ENCODE results near the gene ABLIM3.

The ABLIM3 gene

DNA sequence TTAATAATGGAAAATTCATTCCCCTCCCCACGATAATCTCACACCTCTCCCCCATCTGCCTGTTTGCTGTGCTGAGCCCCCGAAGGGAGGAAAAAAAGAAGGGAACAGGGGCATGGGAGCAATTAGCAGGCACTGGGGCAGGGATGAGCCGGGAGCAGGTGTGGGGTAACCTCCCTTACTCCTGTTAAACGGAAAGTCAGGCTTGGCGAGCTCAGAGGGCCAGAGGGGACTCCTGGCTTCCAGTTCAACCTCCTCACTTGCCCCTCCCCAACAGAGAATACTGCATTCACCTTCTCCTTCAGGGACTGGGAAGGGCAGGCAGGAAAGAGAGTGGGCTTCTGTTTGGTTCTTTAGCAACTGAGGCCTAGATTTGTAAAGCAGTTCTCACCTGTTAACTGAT, 131.9 kb downstream of the ABLIM3 start:
- Histone ChIP-seq H3K4me1 (ENCODE audit: control insufficient read depth, insufficient read depth, low read length) (peaks cover 4% of the 10 kb centered on the region), H3K36me3 (ENCODE audit: control insufficient read depth, insufficient read depth, low read length) (no peaks in the 10 kb centered on the region), H3K9me3 (ENCODE audit: control insufficient read depth, low read length) (no peaks in the 10 kb centered on the region), H3K4me3 (ENCODE audit: low read length) (no peak overlapping the region), H3K27me3 (ENCODE audit: control insufficient read depth, insufficient read depth, low read length) (peaks cover 34% of the 10 kb centered on the region), H3K9ac (ENCODE audit: low read length) (no peak overlapping the region)

DNA sequence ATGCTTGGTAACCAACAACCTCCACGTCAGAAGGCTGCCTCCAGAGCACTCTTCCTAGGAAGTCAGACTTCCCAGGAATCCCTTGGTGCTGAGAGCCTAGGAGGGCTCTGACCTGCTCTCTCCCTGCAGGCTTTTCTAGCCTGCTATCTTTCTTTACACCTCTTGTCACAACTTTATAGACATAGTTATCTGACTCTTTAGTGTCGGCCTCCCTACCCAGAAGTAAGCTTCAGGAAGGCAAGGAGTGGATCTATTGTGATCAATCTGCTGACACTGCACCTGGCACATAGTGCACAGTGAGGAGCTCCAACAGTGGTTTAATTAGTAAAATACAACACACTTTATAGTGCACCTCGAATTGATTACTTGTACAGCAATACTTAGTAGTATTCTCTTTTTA, 132.7 kb downstream of the ABLIM3 start:
- Histone ChIP-seq H3K36me3 (ENCODE audit: control insufficient read depth, insufficient read depth, low read length) (no peaks in the 10 kb centered on the region), H3K9me3 (ENCODE audit: control insufficient read depth, low read length) (no peaks in the 10 kb centered on the region), H3K9ac (ENCODE audit: low read length) (no peak overlapping the region), H3K4me1 (ENCODE audit: control insufficient read depth, insufficient read depth, low read length) (peaks cover 4% of the 10 kb centered on the region), H3K27me3 (ENCODE audit: control insufficient read depth, insufficient read depth, low read length) (peaks cover 34% of the 10 kb centered on the region), H3K4me3 (ENCODE audit: low read length) (no peak overlapping the region)

DNA sequence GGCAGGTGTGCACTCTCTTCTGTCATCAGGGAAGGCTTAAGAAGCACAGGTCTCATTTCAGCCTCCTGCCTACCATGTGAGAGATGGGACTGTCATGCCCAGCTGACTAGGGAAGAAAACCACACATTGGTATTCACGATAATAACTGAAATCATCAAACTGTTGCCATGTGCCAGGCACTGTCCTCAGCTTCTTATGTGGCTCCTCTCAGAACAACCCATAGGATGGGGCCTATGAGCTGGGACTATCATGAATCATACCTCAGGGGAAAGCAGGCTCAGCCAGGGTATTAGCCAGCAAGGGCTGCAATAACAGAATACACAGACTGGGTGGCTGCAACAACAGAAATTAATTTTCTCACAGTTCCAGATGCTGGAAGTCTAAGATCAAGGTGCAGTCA, 133.6 kb downstream of the ABLIM3 start:
- H3K4me1 ChIP-seq (ENCODE audit: control insufficient read depth, insufficient read depth, low read length): peaks cover 4% of the 10 kb centered on the region
- no peaks in the 10 kb centered on the region for H3K9me3 ChIP-seq (ENCODE audit: control insufficient read depth, low read length)
- peaks cover 34% of the 10 kb centered on the region for H3K27me3 ChIP-seq (ENCODE audit: control insufficient read depth, insufficient read depth, low read length)
- no peak overlapping the region for H3K9ac ChIP-seq (ENCODE audit: low read length)
- H3K36me3 ChIP-seq (ENCODE audit: control insufficient read depth, insufficient read depth, low read length): no peaks in the 10 kb centered on the region
- H3K4me3 ChIP-seq (ENCODE audit: low read length): no peak overlapping the region

DNA sequence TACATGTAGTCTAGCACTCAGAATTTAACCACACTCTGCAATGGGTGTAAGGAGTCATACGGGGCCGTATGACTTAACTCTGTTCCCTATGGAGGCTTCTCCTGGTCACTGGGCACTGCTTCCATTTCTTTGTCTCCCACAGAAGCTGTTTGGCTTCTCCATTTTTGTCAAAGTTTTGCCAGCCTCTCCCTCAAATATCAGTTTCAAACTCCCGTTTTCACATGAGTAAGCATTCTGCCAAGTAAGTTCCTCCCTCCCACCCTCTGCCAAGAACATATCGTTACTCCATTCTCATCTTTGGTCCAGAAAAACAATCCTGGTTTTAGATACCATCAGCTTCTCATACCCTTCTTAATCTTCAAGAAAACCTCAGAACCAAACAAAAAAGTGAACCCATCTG, 136.5 kb downstream of the ABLIM3 start:
- H3K27me3 ChIP-seq (ENCODE audit: control insufficient read depth, insufficient read depth, low read length): peaks cover 13% of the 10 kb centered on the region
- no peaks in the 10 kb centered on the region for H3K9me3 ChIP-seq (ENCODE audit: control insufficient read depth, low read length)
- no peak overlapping the region for H3K9ac ChIP-seq (ENCODE audit: low read length)
- H3K4me1 ChIP-seq (ENCODE audit: control insufficient read depth, insufficient read depth, low read length): no peaks in the 10 kb centered on the region
- no peak overlapping the region for H3K4me3 ChIP-seq (ENCODE audit: low read length)
- H3K36me3 ChIP-seq (ENCODE audit: control insufficient read depth, insufficient read depth, low read length): no peaks in the 10 kb centered on the region

DNA sequence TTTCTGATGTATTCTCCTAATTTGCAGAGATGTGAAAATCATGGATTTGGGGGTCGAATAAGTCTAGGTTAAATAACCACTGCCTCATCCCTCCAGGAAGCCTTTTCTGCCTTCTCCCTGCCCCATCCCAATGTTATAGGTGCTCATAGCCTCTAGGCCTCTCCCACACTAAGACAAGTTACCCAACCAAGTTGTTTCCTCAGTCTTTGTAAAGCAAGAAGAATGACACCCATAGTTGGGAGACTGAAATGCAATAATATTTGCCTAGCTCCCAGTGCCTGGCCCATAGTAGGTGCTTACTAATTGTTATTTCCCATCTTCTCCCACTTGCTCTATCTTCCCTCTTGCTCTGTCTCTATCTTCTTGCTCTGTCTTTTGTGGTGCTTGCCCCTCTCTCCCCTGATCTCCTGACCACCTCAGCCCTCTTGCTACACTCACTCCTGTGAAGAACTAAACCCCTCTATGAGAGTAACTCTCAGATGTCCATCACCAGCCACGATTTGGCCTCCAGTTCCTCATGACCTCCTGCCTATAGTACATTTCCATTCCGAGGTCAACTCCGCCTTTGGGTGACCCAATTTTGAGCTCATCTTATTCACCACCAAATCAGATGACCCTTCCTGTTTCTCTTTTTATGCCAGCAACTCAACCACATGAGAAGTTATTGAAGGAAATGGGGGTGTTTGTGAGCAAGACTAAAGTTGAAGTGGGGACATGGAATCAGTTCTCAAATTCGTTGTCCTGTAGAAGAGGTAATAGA, 137.3 kb downstream of the ABLIM3 start:
- Histone ChIP-seq H3K27me3 (ENCODE audit: control insufficient read depth, insufficient read depth, low read length) (peaks cover 7% of the 10 kb centered on the region), H3K9ac (ENCODE audit: low read length) (no peak overlapping the region), H3K9me3 (ENCODE audit: control insufficient read depth, low read length) (no peaks in the 10 kb centered on the region), H3K36me3 (ENCODE audit: control insufficient read depth, insufficient read depth, low read length) (no peaks in the 10 kb centered on the region), H3K4me3 (ENCODE audit: low read length) (no peak overlapping the region), H3K4me1 (ENCODE audit: control insufficient read depth, insufficient read depth, low read length) (no peaks in the 10 kb centered on the region)

DNA sequence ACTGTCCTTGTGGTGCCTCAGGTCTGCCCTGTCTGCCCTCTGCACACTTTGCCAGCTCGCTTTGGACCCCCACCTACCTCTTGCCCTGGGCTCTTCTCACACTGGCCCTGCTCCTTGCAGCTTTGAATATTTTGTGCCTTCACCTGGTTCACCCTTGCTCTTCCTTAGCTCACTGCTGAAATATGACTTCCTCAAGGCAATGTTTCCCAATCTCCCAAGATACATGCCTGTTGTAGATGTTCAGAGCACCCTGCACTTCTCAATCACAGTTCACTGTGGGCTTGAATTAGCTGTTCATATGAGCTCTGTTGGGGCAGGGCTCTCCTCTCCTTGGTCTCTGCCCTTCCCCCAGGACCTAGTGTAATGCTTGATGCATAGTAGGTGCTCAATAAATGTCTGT, 138.4 kb downstream of the ABLIM3 start:
- H3K4me3 ChIP-seq (ENCODE audit: low read length): no peak overlapping the region
- H3K4me1 ChIP-seq (ENCODE audit: control insufficient read depth, insufficient read depth, low read length): no peaks in the 10 kb centered on the region
- no peaks in the 10 kb centered on the region for H3K36me3 ChIP-seq (ENCODE audit: control insufficient read depth, insufficient read depth, low read length)
- H3K27me3 ChIP-seq (ENCODE audit: control insufficient read depth, insufficient read depth, low read length): peaks cover 7% of the 10 kb centered on the region
- H3K9me3 ChIP-seq (ENCODE audit: control insufficient read depth, low read length): no peaks in the 10 kb centered on the region
- H3K9ac ChIP-seq (ENCODE audit: low read length): no peak overlapping the region

DNA sequence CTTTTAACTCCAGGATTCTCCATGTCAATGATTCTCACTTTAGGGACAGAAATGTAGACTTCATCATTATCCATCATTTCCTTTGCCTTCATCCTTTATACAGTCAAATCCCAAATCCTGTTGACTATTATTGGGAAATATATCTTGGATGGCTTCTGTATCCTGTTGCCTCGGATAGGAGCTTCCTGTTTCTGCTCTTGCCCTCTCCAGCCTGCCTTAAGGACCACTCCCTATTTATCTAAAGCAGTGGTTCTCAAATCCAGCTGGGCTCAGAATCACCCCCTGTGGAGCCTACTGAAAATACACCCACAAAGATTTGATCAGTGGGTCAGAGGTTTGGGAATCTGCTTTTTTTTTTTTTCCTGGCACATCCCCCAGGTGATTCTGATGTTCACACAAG, 138.8 kb downstream of the ABLIM3 start:
- Histone ChIP-seq H3K4me3 (ENCODE audit: low read length) (no peak overlapping the region), H3K9ac (ENCODE audit: low read length) (no peak overlapping the region), H3K4me1 (ENCODE audit: control insufficient read depth, insufficient read depth, low read length) (no peaks in the 10 kb centered on the region), H3K36me3 (ENCODE audit: control insufficient read depth, insufficient read depth, low read length) (no peaks in the 10 kb centered on the region), H3K9me3 (ENCODE audit: control insufficient read depth, low read length) (no peaks in the 10 kb centered on the region), H3K27me3 (ENCODE audit: control insufficient read depth, insufficient read depth, low read length) (peaks cover 7% of the 10 kb centered on the region)

DNA sequence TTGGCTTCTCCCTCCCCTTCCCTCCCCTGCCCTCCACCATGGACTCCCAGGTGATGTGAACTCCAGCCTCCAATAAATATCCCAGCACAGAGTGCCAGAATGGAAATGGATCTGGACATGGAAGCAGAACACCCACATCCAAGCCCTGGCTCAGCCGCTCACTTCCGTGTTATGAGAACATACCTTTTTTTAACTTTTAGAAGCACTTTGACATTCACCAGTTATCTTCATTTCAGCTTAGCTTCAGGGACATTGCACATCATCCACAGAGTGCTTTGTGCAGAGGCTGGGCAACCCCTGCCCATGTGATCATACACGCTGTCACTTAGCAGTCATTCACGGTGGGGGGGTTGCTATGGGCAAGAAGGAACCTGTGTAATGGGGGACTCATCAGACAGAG, 139.5 kb downstream of the ABLIM3 start:
- H3K36me3 ChIP-seq (ENCODE audit: control insufficient read depth, insufficient read depth, low read length): no peaks in the 10 kb centered on the region
- no peak overlapping the region for H3K9ac ChIP-seq (ENCODE audit: low read length)
- H3K4me1 ChIP-seq (ENCODE audit: control insufficient read depth, insufficient read depth, low read length): no peaks in the 10 kb centered on the region
- peaks cover 7% of the 10 kb centered on the region for H3K27me3 ChIP-seq (ENCODE audit: control insufficient read depth, insufficient read depth, low read length)
- H3K4me3 ChIP-seq (ENCODE audit: low read length): no peak overlapping the region
- H3K9me3 ChIP-seq (ENCODE audit: control insufficient read depth, low read length): no peaks in the 10 kb centered on the region

DNA sequence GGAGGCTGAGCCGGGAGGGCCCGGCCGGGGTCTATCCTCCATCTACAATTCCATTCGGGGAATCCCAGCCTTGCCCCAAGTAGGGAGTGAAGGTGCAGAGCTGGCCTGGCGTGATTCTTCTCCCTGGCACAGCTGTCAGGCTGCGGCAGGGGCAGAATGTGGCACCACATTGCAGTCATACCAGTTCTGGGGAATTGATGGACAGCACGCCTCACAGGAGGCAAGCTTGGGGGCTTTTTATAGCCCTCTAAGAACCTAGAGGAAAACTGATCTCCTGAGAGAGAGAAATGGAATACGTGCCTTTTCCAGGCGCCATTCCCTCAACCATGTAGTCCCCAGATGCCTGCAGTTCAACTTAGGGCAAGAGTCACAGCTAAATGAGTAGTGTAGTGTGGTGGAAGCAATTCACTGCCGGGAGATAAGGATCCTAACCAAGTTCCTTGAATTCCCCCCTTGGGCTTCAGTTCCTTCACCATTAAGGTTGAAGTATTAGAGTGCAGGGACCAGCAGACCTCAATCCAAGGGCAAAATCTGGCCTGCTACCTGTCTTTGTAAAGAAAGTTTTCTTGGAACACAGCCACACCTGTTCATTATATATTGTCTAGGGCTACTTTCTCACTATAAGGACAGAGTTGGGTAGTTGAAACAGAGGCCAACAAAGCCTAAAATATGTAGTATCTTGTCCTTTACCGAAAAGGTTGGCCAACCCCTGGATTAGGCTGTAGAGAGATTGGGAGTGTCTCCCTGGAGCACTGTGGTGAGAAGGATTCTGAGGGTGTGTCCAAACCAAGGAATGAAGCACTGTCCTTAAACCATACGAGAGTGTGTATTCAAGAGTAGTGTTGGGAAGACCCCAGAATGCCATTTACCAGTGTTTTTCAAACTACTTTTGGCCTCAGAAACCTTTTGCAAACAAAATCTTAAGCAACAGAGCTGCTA, 141.0 kb downstream of the ABLIM3 start:
- H3K4me1 ChIP-seq (ENCODE audit: control insufficient read depth, insufficient read depth, low read length): no peaks in the 10 kb centered on the region
- H3K9ac ChIP-seq (ENCODE audit: low read length): no peak overlapping the region
- H3K4me3 ChIP-seq (ENCODE audit: low read length): no peak overlapping the region
- no peaks in the 10 kb centered on the region for H3K36me3 ChIP-seq (ENCODE audit: control insufficient read depth, insufficient read depth, low read length)
- no peaks in the 10 kb centered on the region for H3K9me3 ChIP-seq (ENCODE audit: control insufficient read depth, low read length)
- peaks cover 5% of the 10 kb centered on the region for H3K27me3 ChIP-seq (ENCODE audit: control insufficient read depth, insufficient read depth, low read length)

DNA sequence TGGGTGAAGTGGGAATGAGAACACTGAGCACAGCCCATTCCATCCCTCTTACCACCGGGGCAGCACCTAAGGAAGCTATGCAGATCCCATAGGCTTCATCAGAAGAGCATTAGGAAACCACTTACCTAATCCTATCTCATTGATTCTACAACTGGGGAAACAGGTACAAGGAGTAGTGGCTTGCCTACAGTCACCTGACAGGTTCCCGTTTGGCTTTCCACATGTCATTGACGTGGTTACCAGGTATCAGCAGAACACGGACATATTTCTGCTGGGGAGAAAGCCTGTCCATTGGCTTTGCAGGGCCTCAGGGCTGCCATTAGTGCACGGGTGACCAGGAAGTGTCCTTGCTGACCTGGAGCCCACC, 141.7 kb downstream of the ABLIM3 start:
- H3K27me3 ChIP-seq (ENCODE audit: control insufficient read depth, insufficient read depth, low read length): no peaks in the 10 kb centered on the region
- no peaks in the 10 kb centered on the region for H3K4me1 ChIP-seq (ENCODE audit: control insufficient read depth, insufficient read depth, low read length)
- H3K9me3 ChIP-seq (ENCODE audit: control insufficient read depth, low read length): no peaks in the 10 kb centered on the region
- H3K4me3 ChIP-seq (ENCODE audit: low read length): no peak overlapping the region
- H3K36me3 ChIP-seq (ENCODE audit: control insufficient read depth, insufficient read depth, low read length): no peaks in the 10 kb centered on the region
- no peak overlapping the region for H3K9ac ChIP-seq (ENCODE audit: low read length)

DNA sequence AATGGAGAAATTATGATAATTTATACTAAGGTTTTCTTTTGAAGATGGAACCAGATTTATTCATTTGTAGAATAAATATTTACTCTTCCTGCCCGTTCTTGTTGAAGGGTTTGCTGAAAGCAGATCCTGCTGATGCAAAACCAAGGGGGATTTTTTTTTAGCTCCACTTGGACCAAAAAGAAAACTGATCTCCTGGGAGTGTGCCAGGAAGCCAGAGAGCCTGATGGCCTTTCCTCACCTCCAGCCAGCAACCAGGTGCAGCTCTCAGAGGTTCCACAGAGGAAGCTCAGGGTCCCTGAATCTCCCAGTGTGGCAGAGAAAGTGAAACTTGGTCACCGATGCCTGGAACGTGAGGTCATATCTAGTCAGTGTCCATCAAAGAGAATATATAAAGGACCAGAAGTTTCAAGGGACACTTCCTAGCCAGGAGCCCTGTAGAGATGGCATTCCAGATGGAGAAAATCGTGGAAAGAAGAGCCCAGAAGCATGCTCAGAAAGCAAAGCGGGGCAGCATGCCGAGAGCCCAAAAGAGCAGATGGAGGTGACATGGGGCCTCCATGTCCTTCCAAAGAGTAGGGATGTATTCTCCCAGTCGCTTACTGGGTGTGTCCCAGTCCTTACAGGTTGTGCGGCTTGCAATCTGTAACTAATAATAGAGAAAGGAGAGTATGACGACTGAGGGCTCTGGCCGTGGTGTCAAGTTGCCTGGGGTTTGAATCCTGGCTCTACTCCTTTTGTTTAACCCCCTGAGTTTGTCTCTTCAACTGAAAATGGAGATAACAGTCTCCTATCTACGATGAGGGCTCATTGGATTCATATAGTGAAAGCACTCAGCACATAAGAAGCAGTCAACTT, 142.6 kb downstream of the ABLIM3 start:
- H3K4me1 ChIP-seq (ENCODE audit: control insufficient read depth, insufficient read depth, low read length): no peaks in the 10 kb centered on the region
- no peaks in the 10 kb centered on the region for H3K9me3 ChIP-seq (ENCODE audit: control insufficient read depth, low read length)
- H3K4me3 ChIP-seq (ENCODE audit: low read length): no peak overlapping the region
- no peak overlapping the region for H3K9ac ChIP-seq (ENCODE audit: low read length)
- no peaks in the 10 kb centered on the region for H3K27me3 ChIP-seq (ENCODE audit: control insufficient read depth, insufficient read depth, low read length)
- no peaks in the 10 kb centered on the region for H3K36me3 ChIP-seq (ENCODE audit: control insufficient read depth, insufficient read depth, low read length)

DNA sequence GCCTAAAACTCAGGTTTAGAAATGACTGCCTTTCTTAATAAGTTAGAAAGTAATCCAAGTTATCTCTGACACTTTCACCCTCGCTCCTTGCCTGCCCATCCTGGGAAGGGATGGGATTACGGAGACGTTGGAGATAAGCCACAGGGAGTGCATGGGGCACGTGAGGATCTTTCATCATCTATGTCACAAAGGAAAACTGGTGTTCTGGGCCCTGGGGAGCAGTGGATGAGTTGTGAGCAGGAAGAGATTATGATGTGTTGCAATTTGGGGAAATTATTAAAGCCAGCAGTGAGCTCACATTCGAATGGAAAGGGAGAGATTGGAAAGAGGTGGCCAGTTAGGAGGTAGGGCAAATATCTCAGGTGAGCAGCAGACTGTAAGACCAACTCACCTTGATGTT, 143.2 kb downstream of the ABLIM3 start:
- no peaks in the 10 kb centered on the region for H3K27me3 ChIP-seq (ENCODE audit: control insufficient read depth, insufficient read depth, low read length)
- H3K4me3 ChIP-seq (ENCODE audit: low read length): no peak overlapping the region
- H3K36me3 ChIP-seq (ENCODE audit: control insufficient read depth, insufficient read depth, low read length): no peaks in the 10 kb centered on the region
- H3K9me3 ChIP-seq (ENCODE audit: control insufficient read depth, low read length): no peaks in the 10 kb centered on the region
- H3K9ac ChIP-seq (ENCODE audit: low read length): no peak overlapping the region
- H3K4me1 ChIP-seq (ENCODE audit: control insufficient read depth, insufficient read depth, low read length): no peaks in the 10 kb centered on the region
